Endothelial cell of umbilical vein (primary cell): ENCODE data around the gene TEAD3. TPM values are rescaled to one million over a fixed set of nuclear protein-coding genes. Genes with fewer than 3 reads are reported as not detected.

ENCODE experiments used
- BruUV-seq: library from RNA; stranded (reverse); fragments of 400-500 nt; replicated peaks from 2 replicates; lab custom pipeline; 2021; lab: Mats Ljungman, UMichigan
- CTCF ChIA-PET: fragments of 300-600, 350-600 bp; sonication (Branson Sonifier 250); formaldehyde crosslinking; loops from one replicate; lab custom pipeline; 2021; ENCODE audit warnings: antibody characterized with exemption, inconsistent platforms; lab: Charles Lee
- POLR2A ChIA-PET: fragments of 300-600, 350-600 bp; sonication (Branson Sonifier 250); formaldehyde crosslinking; loops from one replicate; lab custom pipeline; 2021; ENCODE audit warnings: antibody characterized with exemption, inconsistent platforms; lab: Charles Lee
- DNase-seq: peaks from one replicate; pipeline ENCODE4 v3.0.0-alpha.2; 2011; ENCODE audit warnings: low read depth, low spot score
- FAIRE-seq: peaks from 2 replicates; lab custom pipeline; 2011; peaks lifted over from hg19 to GRCh38; lab: Jason Lieb, UNC
- H2AFZ ChIP-seq: 2 replicates; pipeline ENCODE4 v1.6.0; 2012; ENCODE audit warnings: low read depth, low read length, control low read depth, inconsistent platforms
- H3K27ac ChIP-seq: 2 replicates; pipeline ENCODE4 v1.5.1; 2011; ENCODE audit warnings: low read depth, mild to moderate bottlenecking, control low read depth, low read length, moderate library complexity; ENCODE audit not compliant: insufficient read depth
- H3K27me3 ChIP-seq, 2 experiments: 2 replicates each; pipeline versions ENCODE4 v1.6.0 to v1.6.1; 2011; ENCODE audit warnings: low read length in 2 of 2, mixed read lengths in 1 of 2; ENCODE audit not compliant: control insufficient read depth in 2 of 2, insufficient read depth in 2 of 2
- H3K36me3 ChIP-seq, 2 experiments: 2 replicates in 1 of 2; 3 replicates in 1 of 2; pipeline ENCODE4 v1.5.1; 2011; ENCODE audit warnings: low read length in 2 of 2, mild to moderate bottlenecking in 1 of 2, moderate library complexity in 1 of 2; ENCODE audit not compliant: control insufficient read depth in 2 of 2, insufficient read depth in 2 of 2; ENCODE audit errors: extremely low read depth in 1 of 2
- H3K4me1 ChIP-seq: 3 replicates; pipeline ENCODE4 v1.5.1; 2011; ENCODE audit warnings: mild to moderate bottlenecking, low read length; ENCODE audit not compliant: control insufficient read depth, insufficient read depth; ENCODE audit errors: extremely low read depth
- H3K4me2 ChIP-seq: 2 replicates; pipeline ENCODE4 v1.6.1; 2011; ENCODE audit warnings: low read length, control low read depth, mixed read lengths; ENCODE audit not compliant: insufficient read depth
- H3K4me3 ChIP-seq, 3 experiments: fragments of 200-600 bp in 1 of 3; sonication (generic), shearing (Covaris generic) in 1 of 3; replicated peaks in 1 of 3; 2 replicates each; pipeline ENCODE4 v1.5.1; 2011 to 2016; ENCODE audit warnings: control low read depth in 3 of 3, low read length in 3 of 3, mild to moderate bottlenecking in 2 of 3, inconsistent platforms in 1 of 3, low read depth in 1 of 3, moderate library complexity in 1 of 3; ENCODE audit not compliant: insufficient read depth in 1 of 3
- H3K79me2 ChIP-seq: 2 replicates; pipeline ENCODE4 v1.6.0; 2012; ENCODE audit warnings: low read length, inconsistent platforms; ENCODE audit not compliant: control insufficient read depth, insufficient read depth
- H3K9ac ChIP-seq: replicated peaks from 2 replicates; pipeline ENCODE3; 2011; ENCODE audit warnings: low read length, control low read depth; ENCODE audit not compliant: insufficient read depth; ENCODE audit errors: extremely low read depth
- H3K9me1 ChIP-seq: replicated peaks from 3 replicates; pipeline ENCODE4 v1.6.0; 2011; ENCODE audit warnings: mild to moderate bottlenecking, low read length; ENCODE audit not compliant: control insufficient read depth, insufficient read depth; ENCODE audit errors: extremely low read depth
- H3K9me3 ChIP-seq: replicated peaks from 2 replicates; pipeline ENCODE4 v1.5.1; 2012; ENCODE audit warnings: low read length, inconsistent platforms; ENCODE audit not compliant: control insufficient read depth, insufficient read depth
- H4K20me1 ChIP-seq: replicated peaks from 2 replicates; pipeline ENCODE3; 2011; ENCODE audit warnings: mild to moderate bottlenecking, low read length; ENCODE audit not compliant: control insufficient read depth, insufficient read depth; ENCODE audit errors: extremely low read depth
- EZH2 ChIP-seq: IDR thresholded peaks from 2 replicates; pipeline ENCODE4 v1.6.1; 2012; ENCODE audit warnings: borderline replicate concordance, low read depth, mild to moderate bottlenecking, moderate library complexity, low read length, inconsistent platforms; ENCODE audit not compliant: severe bottlenecking
- FOS ChIP-seq: IDR thresholded peaks from 2 replicates; pipeline ENCODE4 v1.6.1; 2011; ENCODE audit warnings: mild to moderate bottlenecking, low read length, moderate library complexity, borderline replicate concordance; ENCODE audit not compliant: insufficient read depth
- GATA2 ChIP-seq: IDR thresholded peaks from 2 replicates; pipeline ENCODE4 v1.7.0; 2011; ENCODE audit warnings: low read depth, mild to moderate bottlenecking, moderate library complexity, mixed read lengths, low read length; ENCODE audit not compliant: insufficient read length, insufficient read depth
- JUN ChIP-seq: IDR thresholded peaks from 2 replicates; pipeline ENCODE4 v1.6.1; 2011; ENCODE audit warnings: borderline replicate concordance, low read depth; ENCODE audit not compliant: insufficient read length, insufficient read depth
- MYC ChIP-seq: IDR thresholded peaks from one replicate; pipeline ENCODE4 v1.6.1; 2011; ENCODE audit warnings: mild to moderate bottlenecking, low read depth, low read length
- POLR2A ChIP-seq: IDR thresholded peaks from 2 replicates; pipeline ENCODE4 v1.6.1; 2012; ENCODE audit warnings: low read depth, mild to moderate bottlenecking, control low read depth, low read length
- POLR2AphosphoS5 ChIP-seq: IDR thresholded peaks from 2 replicates; pipeline ENCODE4 v1.6.1; 2012; ENCODE audit warnings: low read depth, mild to moderate bottlenecking, control low read depth, low read length, moderate library complexity; ENCODE audit not compliant: insufficient read depth
- dilution Hi-C: fragments of 300-500 bp; cut with MboI; formaldehyde crosslinking; loops from one replicate; pipeline ENCODE4 v1.15.0; 2019; ENCODE audit warnings: low sequenced_read_pairs; ENCODE audit not compliant: extremely low pct_ligation_motif_present
- intact Hi-C: fragments of 100-400 bp; cut with micrococcal nuclease; formaldehyde crosslinking; loops from one replicate; pipeline ENCODE4 v1.10.0; 2022
- polyA plus RNA-seq, 4 experiments: library from polyadenylated mRNA; depleted of rRNA in 3 of 4; stranded (reverse) in 3 of 4; unstranded in 1 of 4; fragments of >200 nt; gene quantifications; 2 replicates each; pipeline versions ENCODE4 v1.2.1 to v1.2.3, GENCODE V29; 2011 to 2012; ENCODE audit warnings: missing spikeins in 1 of 4
- total RNA-seq: library from RNA; stranded (reverse); gene quantifications from 2 replicates; pipeline ENCODE4 v1.2.3, GENCODE V29; 2021
- TF ChIP-seq, protein P1 (sequence below), 2 donors: IDR thresholded peaks; 1 replicate in 1 of 2; 2 replicates in 1 of 2; pipeline ENCODE4 v1.5.1; 2011; ENCODE audit warnings: low read length in 2 of 2, mild to moderate bottlenecking in 2 of 2, moderate library complexity in 2 of 2, control low read depth in 1 of 2, inconsistent platforms in 1 of 2, low read depth in 1 of 2; ENCODE audit not compliant: insufficient read depth in 1 of 2; ENCODE audit errors: extremely low read depth in 1 of 2
- TF ChIP-seq, protein P2 (sequence below): IDR thresholded peaks from 2 replicates; pipeline ENCODE4 v1.6.1; 2011; ENCODE audit not compliant: insufficient read depth, insufficient read length

TEAD3 gene
- total and polyA plus RNA-seq, 2 donors (not counting 3 experiments of a cell fraction or from before 2014, with no cell fraction given) = 1.1 to 1.6 TPM

DNA sequence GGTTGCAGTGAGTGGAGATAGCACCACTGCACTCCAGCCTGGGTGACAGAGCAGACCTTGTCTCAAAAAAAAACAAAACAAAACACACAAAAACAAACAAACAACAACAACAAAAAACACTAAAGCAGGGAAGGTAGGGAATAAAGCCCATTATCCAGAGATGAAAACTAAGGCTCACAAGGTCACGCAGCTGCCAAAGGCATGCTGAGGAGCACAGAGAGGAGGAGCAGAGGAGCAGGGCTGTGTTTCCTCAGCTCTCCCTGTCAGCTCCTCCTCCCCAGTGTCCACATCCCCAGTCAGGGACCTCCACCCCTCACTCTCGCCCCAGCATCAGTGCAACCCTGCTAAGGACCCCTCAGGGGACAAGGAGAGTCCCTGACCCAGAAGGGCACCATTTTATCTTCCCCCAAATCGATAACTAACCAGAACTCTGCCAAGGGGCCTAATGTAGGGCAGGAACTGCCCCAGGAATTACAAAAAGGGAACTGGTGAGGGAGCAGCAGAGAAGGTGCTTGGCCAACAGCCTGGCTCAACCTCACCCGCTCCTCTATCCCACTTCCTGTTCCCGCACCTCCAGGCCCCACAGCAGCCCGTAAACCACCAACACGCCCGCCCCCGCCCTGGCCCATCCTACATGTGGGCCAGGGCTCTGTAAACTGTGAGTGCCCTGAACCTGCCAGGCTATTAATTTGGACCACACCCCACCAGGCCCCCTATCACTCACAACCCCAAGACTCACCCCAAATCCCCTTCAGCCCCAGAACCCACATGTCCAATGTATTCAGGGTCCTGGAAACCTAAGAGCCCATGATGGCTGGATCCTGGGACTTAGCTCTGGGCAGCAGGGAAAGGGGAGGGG is 9.0 kb downstream of the TEAD3 start:
- dilution Hi-C loops (no loop called here), intact Hi-C loops (no loop called here)
- H3K4me3 ChIP-seq = no peak overlapping the region
- CTCF ChIA-PET = interaction anchor here (0.6 to 1.2 kb wide), 2 partner anchors 11 to 241 kb away, joined by 3 read pairs; no protein-coding TSS in a partner anchor
- no peak overlapping the region for H3K4me2 ChIP-seq
- no peaks in the 10 kb centered on the region for H3K9me3 ChIP-seq
- H3K9me1 ChIP-seq = no peaks in the 10 kb centered on the region
- no peak overlapping the region for H3K9ac ChIP-seq
- H3K27ac ChIP-seq = no peak overlapping the region
- peaks cover 5 to 6% of the 10 kb centered on the region in 2 experiments for H3K27me3 ChIP-seq
- DNase-seq (no peak), FAIRE-seq (no peak)
- no TSS peak for BruUV-seq
- POLR2A ChIA-PET = interaction anchor here (0.6 kb wide), 1 partner anchor 171 kb away, joined by 4 read pairs; no protein-coding TSS in a partner anchor
- no peaks in the 10 kb centered on the region for H3K4me1 ChIP-seq
- no peak overlapping the region for H2AFZ ChIP-seq
- H4K20me1 ChIP-seq = no peaks in the 10 kb centered on the region
- no peak for TF ChIP-seq EZH2
- TF ChIP-seq, protein P1, sequence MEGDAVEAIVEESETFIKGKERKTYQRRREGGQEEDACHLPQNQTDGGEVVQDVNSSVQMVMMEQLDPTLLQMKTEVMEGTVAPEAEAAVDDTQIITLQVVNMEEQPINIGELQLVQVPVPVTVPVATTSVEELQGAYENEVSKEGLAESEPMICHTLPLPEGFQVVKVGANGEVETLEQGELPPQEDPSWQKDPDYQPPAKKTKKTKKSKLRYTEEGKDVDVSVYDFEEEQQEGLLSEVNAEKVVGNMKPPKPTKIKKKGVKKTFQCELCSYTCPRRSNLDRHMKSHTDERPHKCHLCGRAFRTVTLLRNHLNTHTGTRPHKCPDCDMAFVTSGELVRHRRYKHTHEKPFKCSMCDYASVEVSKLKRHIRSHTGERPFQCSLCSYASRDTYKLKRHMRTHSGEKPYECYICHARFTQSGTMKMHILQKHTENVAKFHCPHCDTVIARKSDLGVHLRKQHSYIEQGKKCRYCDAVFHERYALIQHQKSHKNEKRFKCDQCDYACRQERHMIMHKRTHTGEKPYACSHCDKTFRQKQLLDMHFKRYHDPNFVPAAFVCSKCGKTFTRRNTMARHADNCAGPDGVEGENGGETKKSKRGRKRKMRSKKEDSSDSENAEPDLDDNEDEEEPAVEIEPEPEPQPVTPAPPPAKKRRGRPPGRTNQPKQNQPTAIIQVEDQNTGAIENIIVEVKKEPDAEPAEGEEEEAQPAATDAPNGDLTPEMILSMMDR (IDR thresholded peaks at IDR 0.05; ENCODE audit: extremely low read depth in 1 of 2, insufficient read depth in 1 of 2, low read depth in 1 of 2, low read length in 2 of 2) = no peak
- no peak for TF ChIP-seq POLR2A
- TF ChIP-seq, protein P2, sequence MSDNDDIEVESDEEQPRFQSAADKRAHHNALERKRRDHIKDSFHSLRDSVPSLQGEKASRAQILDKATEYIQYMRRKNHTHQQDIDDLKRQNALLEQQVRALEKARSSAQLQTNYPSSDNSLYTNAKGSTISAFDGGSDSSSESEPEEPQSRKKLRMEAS = no peak
- TF ChIP-seq FOS = no peak
- no peak for TF ChIP-seq GATA2
- no peak for TF ChIP-seq MYC
- TF ChIP-seq POLR2AphosphoS5 = no peak
- no peak for TF ChIP-seq JUN
- no peaks in the 10 kb centered on the region for H3K79me2 ChIP-seq
- H3K36me3 ChIP-seq = no peaks in the 10 kb centered on the region
